GM06990 (cell line): ENCODE data around the gene SPAG7.
A peak's percentile ranks its signal among the peaks of the same experiment; 100 is the strongest.

Experiments used
- DNase-seq: peaks from one replicate; pipeline ENCODE4 v3.0.0-alpha.2; 2011; ENCODE audit not compliant: insufficient read length; ENCODE audit errors: extremely low read depth
- H3K27me3 ChIP-seq: replicated peaks from 2 replicates; pipeline ENCODE4 v1.6.0; 2011; ENCODE audit warnings: low read length; ENCODE audit not compliant: control insufficient read depth, insufficient read depth
- H3K36me3 ChIP-seq: 2 replicates; pipeline ENCODE4 v1.5.1; 2011; ENCODE audit warnings: low read length; ENCODE audit not compliant: control insufficient read depth, insufficient read depth
- H3K4me3 ChIP-seq: replicated peaks from 2 replicates; pipeline ENCODE4 v1.5.1; 2011; ENCODE audit warnings: low read depth, mild to moderate bottlenecking, control low read depth, low read length
- TF ChIP-seq, protein P1 (sequence below): IDR thresholded peaks from 2 replicates; pipeline ENCODE4 v1.5.1; 2011; ENCODE audit warnings: low read length, control low read depth, mild to moderate bottlenecking, inconsistent platforms; ENCODE audit not compliant: insufficient read depth, poor library complexity, severe bottlenecking

The SPAG7 gene

DNA sequence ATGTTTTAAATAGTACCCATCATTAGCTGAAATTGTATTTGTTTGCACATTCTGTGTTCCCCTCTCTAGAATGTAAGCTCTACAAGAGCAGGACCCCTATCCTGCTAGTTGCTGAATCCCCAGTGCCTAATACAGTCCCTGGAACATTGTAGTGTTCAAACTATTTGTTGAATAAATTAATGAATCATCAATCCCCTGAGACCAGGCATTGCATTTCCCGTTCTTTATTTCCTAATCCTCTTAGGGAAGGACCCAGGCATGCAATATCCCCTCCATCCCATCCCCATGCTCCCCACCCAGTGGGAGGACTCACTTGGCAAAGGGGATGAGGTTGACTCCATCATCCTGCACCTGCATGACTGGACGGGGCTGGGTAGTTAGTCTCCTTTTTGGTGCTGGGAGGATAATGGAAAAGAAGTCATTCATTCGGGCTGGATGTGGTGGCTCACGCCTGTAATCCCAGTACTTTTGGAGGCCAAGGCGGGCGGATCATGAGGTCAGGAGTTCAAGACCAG, 26.5 kb upstream of the SPAG7 start:
- TF ChIP-seq, protein P1, sequence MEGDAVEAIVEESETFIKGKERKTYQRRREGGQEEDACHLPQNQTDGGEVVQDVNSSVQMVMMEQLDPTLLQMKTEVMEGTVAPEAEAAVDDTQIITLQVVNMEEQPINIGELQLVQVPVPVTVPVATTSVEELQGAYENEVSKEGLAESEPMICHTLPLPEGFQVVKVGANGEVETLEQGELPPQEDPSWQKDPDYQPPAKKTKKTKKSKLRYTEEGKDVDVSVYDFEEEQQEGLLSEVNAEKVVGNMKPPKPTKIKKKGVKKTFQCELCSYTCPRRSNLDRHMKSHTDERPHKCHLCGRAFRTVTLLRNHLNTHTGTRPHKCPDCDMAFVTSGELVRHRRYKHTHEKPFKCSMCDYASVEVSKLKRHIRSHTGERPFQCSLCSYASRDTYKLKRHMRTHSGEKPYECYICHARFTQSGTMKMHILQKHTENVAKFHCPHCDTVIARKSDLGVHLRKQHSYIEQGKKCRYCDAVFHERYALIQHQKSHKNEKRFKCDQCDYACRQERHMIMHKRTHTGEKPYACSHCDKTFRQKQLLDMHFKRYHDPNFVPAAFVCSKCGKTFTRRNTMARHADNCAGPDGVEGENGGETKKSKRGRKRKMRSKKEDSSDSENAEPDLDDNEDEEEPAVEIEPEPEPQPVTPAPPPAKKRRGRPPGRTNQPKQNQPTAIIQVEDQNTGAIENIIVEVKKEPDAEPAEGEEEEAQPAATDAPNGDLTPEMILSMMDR: no peak
- H3K27me3 ChIP-seq: no peaks in the 10 kb centered on the region

DNA sequence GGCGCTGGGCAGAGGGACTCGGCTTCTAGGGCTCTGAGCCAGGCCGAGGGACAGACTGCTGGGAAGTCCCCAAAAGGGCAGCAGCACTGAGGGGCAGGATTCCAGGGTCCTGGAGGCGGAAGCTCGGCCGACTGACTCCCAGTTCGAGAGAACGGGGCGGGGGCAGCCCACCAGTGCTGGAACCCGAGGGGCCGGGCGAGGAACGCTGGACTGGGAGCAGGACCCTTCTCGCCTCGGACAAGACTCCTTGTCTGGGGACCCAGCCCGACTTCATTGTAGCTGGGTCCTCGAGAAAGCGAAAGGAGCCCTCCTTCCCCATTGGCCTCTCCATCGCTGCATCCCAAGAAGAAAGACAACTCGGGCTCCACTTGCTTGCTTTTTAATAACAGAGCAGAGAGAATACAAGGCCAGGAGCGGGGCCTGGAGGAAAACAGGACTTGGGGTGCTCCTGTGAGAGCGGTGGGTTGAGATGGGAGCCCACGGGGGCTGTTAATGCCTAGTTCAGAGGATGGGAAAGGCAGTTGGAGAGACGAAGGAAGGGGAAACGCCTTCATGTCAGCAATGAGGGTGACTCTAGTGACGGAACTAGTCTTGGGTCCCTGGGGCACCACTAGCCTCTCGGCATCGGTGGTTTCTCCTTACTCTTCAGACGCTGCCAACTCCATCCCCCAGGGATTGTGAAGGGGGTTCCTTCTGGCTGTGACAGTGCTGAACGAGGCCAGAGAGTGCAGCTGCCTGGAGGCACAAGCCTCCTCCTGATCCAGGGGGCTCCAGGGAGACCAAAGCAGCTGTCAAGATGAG, 20.4 kb upstream of the SPAG7 start:
- H3K27me3 ChIP-seq: no peaks in the 10 kb centered on the region
- no peaks in the 10 kb centered on the region; the same call in 1 of the 2 replicates for H3K36me3 ChIP-seq
- peak overlapping the region; percentile 91 for H3K4me3 ChIP-seq
- TF ChIP-seq, protein P1: no peak
- no peak for DNase-seq

More for the DNA sequence above, 26.5 kb upstream of the SPAG7 start:
- H3K4me3 ChIP-seq: no peak overlapping the region
- H3K36me3 ChIP-seq: no peaks in the 10 kb centered on the region; the same call in 1 of the 2 replicates
- no peak for DNase-seq

DNA sequence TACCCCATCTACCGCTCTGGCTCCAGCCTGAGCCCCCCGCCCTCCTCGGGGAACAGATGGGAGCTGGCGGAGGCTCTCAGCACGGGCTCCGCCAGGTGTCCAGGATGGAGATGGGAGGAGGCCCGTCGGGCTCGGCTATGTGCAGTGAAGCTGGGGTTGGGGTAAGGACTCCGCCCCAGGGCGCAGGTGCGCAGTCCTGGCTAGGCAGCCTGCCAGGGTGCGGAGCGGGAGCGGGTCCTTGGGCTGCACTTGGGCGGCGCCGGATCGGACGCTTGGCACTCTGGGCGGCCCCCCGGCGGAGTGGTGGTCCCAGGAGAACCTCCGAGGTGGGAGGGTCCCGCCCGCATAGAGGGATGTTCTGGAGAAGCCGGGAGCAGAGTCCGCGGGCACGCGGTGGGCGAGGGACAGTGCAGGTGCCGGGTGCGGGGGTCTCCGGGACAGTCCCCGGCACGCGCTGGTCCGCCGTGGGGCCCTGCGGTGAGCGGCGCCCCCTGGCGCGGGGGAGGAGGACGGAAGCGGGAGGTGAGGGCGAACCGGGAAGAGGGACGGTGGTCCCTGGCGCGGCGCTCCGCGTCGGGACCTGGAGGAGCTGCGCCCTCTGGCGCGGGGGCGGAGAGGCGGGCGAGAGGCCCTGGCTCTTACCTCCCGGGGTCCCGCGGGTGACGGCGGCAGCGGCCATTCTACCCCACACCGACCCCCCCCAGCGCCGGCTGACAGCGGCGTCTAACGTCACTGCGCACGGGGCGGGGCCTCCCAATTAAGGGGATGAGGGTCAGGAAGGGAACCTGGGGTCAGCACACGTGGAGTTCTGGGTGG, 19.5 kb upstream of the SPAG7 start, which contains the start of gene CAMTA2:
TSS of gene CAMTA2 (minus strand) at position 725 of the 816 bp plus-strand sequence. CDS start 1,453 bp downstream, outside the sequence.
- peak; percentile 87 for DNase-seq
- H3K36me3 ChIP-seq: peaks cover 6% of the 10 kb centered on the region
- H3K27me3 ChIP-seq: no peaks in the 10 kb centered on the region
- TF ChIP-seq, protein P1: peak; percentile 46
- peak within 1 kb of the TSS; percentile 91 for H3K4me3 ChIP-seq

DNA sequence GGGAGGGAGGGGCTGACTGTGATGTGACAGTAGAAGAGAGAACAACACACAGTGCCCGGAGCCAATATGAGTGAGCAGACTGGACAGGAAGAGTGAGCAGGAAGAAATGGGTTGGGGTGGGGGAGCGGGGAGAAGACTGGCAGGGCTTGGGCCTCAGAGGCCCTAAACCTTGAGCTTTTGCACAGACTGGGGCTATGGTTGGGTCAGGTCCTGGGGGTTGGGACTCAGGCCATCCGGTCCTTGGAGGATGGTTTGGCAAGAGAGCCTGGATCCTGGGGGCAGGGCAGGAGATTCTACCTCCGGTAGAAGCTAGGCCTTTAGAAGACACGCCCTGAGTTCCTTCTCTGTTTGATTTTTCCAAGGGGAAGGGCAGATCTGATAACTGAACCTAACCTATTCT, 18.8 kb upstream of the SPAG7 start:
- Histone ChIP-seq H3K36me3 (peaks cover 9% of the 10 kb centered on the region), H3K4me3 (peak overlapping the region; percentile 91), H3K27me3 (no peaks in the 10 kb centered on the region)
- no peak for DNase-seq
- TF ChIP-seq, protein P1: no peak

DNA sequence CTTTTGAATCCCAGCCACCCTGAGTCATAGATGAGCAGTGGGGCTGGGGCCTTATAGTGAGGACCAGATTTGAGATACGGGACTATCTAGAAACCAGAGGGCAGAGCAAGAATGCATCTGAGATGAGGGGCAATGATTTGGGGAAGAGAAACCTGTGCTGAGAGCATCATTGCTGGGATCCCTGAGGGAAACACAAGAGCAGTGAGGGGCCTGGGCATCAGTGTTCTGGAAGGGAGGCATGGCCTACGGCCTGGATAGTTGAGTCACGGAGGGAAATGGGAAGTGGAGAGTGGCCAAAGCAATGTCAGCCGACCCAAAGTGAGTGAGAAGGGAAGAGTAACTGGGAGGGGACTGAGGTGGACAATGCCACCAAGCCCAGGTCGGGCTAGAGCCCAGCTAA, 14.7 kb upstream of the SPAG7 start:
- H3K4me3 ChIP-seq: no peak overlapping the region
- no peaks in the 10 kb centered on the region for H3K27me3 ChIP-seq
- TF ChIP-seq, protein P1: no peak
- no peak for DNase-seq
- H3K36me3 ChIP-seq: peaks cover 32% of the 10 kb centered on the region
